ENCODE data around the gene DLEC1. TPM values are rescaled to one million over a fixed set of nuclear protein-coding genes. Genes with fewer than 3 reads are reported as not detected.

DLEC1 gene
- total and polyA plus RNA-seq, 2 experiments from 2014 or later = 0.31 to 0.66 TPM

GRCh38 chr3:38059591-38059990 is 20.6 kb downstream of the DLEC1 start:
- Histone ChIP-seq H2AFZ (no peak overlapping the region), H3K27me3 (ENCODE audit: insufficient read depth) (no peaks in the 10 kb centered on the region), H3K4me2 (no peak overlapping the region), H3K9me2 (ENCODE audit: insufficient read depth) (peaks cover 16% of the 10 kb centered on the region; the same call in 1 of the 2 replicates), H3K4me3 (no peak overlapping the region), H3K4me1 (ENCODE audit: insufficient read depth) (no peaks in the 10 kb centered on the region), H3F3A (replicated peaks; ENCODE audit: low read depth) (no peaks in the 10 kb centered on the region), H4K20me1 (replicated peaks; ENCODE audit: insufficient read depth) (no peaks in the 10 kb centered on the region), H3K79me2 (replicated peaks; ENCODE audit: insufficient read depth) (no peaks in the 10 kb centered on the region), H3K36me3 (ENCODE audit: insufficient read depth) (no peaks in the 10 kb centered on the region), H3K27ac (ENCODE audit: low read depth) (no peak overlapping the region)
- DNase-seq (ENCODE audit: low spot score) = no peak
- no peak for ATAC-seq
- peaks cover 16% of the 10 kb centered on the region for H3K9me3 Mint-ChIP-seq
- peaks cover 8% of the 10 kb centered on the region for H3K27me3 Mint-ChIP-seq (ENCODE audit: insufficient read depth, low read depth, poor library complexity)
- no peak overlapping the region for H3K27ac Mint-ChIP-seq
- H3K36me3 Mint-ChIP-seq (ENCODE audit: low read depth) = no peaks in the 10 kb centered on the region
- TF ChIP-seq CREB1 (CRISPR knock-in tag; IDR thresholded peaks at IDR 0.05; ENCODE audit: low read depth) (no peak), POLR2AphosphoS5 (IDR thresholded peaks at IDR 0.05; ENCODE audit: low read depth) (no peak), REST (IDR thresholded peaks at IDR 0.05; ENCODE audit: unreplicated experiment) (no peak), EZH2phosphoT487 (IDR thresholded peaks at IDR 0.05; ENCODE audit: unreplicated experiment) (no peak), NANOG (IDR thresholded peaks at IDR 0.05; ENCODE audit: borderline replicate concordance) (no peak), EZH2 (IDR thresholded peaks at IDR 0.05; ENCODE audit: low read depth, unreplicated experiment) (no peak), ZNF331 (CRISPR knock-in tag; IDR thresholded peaks at IDR 0.05; ENCODE audit: low read depth) (no peak)
- TF ChIP-seq, protein P1, sequence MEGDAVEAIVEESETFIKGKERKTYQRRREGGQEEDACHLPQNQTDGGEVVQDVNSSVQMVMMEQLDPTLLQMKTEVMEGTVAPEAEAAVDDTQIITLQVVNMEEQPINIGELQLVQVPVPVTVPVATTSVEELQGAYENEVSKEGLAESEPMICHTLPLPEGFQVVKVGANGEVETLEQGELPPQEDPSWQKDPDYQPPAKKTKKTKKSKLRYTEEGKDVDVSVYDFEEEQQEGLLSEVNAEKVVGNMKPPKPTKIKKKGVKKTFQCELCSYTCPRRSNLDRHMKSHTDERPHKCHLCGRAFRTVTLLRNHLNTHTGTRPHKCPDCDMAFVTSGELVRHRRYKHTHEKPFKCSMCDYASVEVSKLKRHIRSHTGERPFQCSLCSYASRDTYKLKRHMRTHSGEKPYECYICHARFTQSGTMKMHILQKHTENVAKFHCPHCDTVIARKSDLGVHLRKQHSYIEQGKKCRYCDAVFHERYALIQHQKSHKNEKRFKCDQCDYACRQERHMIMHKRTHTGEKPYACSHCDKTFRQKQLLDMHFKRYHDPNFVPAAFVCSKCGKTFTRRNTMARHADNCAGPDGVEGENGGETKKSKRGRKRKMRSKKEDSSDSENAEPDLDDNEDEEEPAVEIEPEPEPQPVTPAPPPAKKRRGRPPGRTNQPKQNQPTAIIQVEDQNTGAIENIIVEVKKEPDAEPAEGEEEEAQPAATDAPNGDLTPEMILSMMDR (conservative IDR thresholded peaks at IDR 0.05; ENCODE audit: low read depth in 2 of 2) = no peak
- TF ChIP-seq, protein P2, sequence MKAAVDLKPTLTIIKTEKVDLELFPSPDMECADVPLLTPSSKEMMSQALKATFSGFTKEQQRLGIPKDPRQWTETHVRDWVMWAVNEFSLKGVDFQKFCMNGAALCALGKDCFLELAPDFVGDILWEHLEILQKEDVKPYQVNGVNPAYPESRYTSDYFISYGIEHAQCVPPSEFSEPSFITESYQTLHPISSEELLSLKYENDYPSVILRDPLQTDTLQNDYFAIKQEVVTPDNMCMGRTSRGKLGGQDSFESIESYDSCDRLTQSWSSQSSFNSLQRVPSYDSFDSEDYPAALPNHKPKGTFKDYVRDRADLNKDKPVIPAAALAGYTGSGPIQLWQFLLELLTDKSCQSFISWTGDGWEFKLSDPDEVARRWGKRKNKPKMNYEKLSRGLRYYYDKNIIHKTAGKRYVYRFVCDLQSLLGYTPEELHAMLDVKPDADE (IDR thresholded peaks at IDR 0.05) = no peak
- no peak overlapping the region for H3K4me3 Mint-ChIP-seq
- H3K4me1 Mint-ChIP-seq = no peaks in the 10 kb centered on the region

GRCh38 chr3:38062809-38063208 is 23.8 kb downstream of the DLEC1 start:
- H3K36me3 Mint-ChIP-seq (ENCODE audit: low read depth) = peaks cover 8% of the 10 kb centered on the region
- no peaks in the 10 kb centered on the region for H3K4me1 Mint-ChIP-seq
- H3K9me3 Mint-ChIP-seq = peaks cover 35% of the 10 kb centered on the region
- H3F3A ChIP-seq (replicated peaks; ENCODE audit: low read depth) = no peaks in the 10 kb centered on the region
- H3K27me3 Mint-ChIP-seq (ENCODE audit: insufficient read depth, low read depth, poor library complexity) = peaks cover 8% of the 10 kb centered on the region
- no peak overlapping the region for H3K4me3 ChIP-seq
- H2AFZ ChIP-seq = no peak overlapping the region
- H3K27me3 ChIP-seq (ENCODE audit: insufficient read depth) = no peaks in the 10 kb centered on the region
- no peak for DNase-seq (ENCODE audit: low spot score)
- no peaks in the 10 kb centered on the region for H4K20me1 ChIP-seq (replicated peaks; ENCODE audit: insufficient read depth)
- H3K4me1 ChIP-seq (ENCODE audit: insufficient read depth) = no peaks in the 10 kb centered on the region
- no peak overlapping the region for H3K4me2 ChIP-seq
- H3K36me3 ChIP-seq (ENCODE audit: insufficient read depth) = 0 out of 2 replicates have a peak, but pooled peaks cover under 1% of the 10 kb centered on the region
- H3K9me2 ChIP-seq (ENCODE audit: insufficient read depth) = peaks cover 24% of the 10 kb centered on the region; the same call in 1 of the 2 replicates
- H3K27ac Mint-ChIP-seq = no peak overlapping the region
- H3K79me2 ChIP-seq (replicated peaks; ENCODE audit: insufficient read depth) = no peaks in the 10 kb centered on the region
- ATAC-seq = no peak
- no peak overlapping the region for H3K4me3 Mint-ChIP-seq
- no peak overlapping the region for H3K27ac ChIP-seq (ENCODE audit: low read depth)
- TF ChIP-seq EZH2 (IDR thresholded peaks at IDR 0.05; ENCODE audit: low read depth, unreplicated experiment) (no peak), ZNF331 (CRISPR knock-in tag; IDR thresholded peaks at IDR 0.05; ENCODE audit: low read depth) (no peak), ZNF114 (CRISPR knock-in tag; IDR thresholded peaks at IDR 0.05) (no peak), CREB1 (CRISPR knock-in tag; IDR thresholded peaks at IDR 0.05; ENCODE audit: low read depth) (no peak), REST (IDR thresholded peaks at IDR 0.05; ENCODE audit: unreplicated experiment) (no peak)

Measured in GM23338 (cell line).